ENCODE data around the gene ERICH6B. TPM values are rescaled to one million over a fixed set of nuclear protein-coding genes. Genes with fewer than 3 reads are reported as not detected.

Gene ERICH6B
- total RNA-seq, 1 donor from 2014 or later = not detected

GRCh38 chr13:45627656-45628055, 12.1 kb upstream of the ERICH6B start:
- no peaks in the 10 kb centered on the region for H3K9me3 Mint-ChIP-seq (ENCODE audit: low read depth)
- no peak overlapping the region for H3K27ac Mint-ChIP-seq
- H3K4me1 Mint-ChIP-seq (ENCODE audit: low read depth) = no peaks in the 10 kb centered on the region
- peaks cover 23% of the 10 kb centered on the region for H3K27me3 Mint-ChIP-seq
- no peaks in the 10 kb centered on the region for H3K36me3 Mint-ChIP-seq (ENCODE audit: insufficient read depth)
- no peak for TF ChIP-seq CTCF (IDR thresholded peaks at IDR 0.05; ENCODE audit: unreplicated experiment)
- H3K4me3 Mint-ChIP-seq (ENCODE audit: low read depth) = no peak overlapping the region
- DNase-seq (ENCODE audit: low spot score, unreplicated experiment) = no peak

- TF ChIP-seq CTCF (IDR thresholded peaks at IDR 0.05; ENCODE audit: unreplicated experiment) = no peak
- Mint-ChIP-seq H3K4me1 (ENCODE audit: low read depth) (peaks cover 2% of the 10 kb centered on the region), H3K36me3 (ENCODE audit: insufficient read depth) (no peaks in the 10 kb centered on the region), H3K9me3 (ENCODE audit: low read depth) (no peaks in the 10 kb centered on the region), H3K27ac (no peak overlapping the region), H3K27me3 (peaks cover 23% of the 10 kb centered on the region), H3K4me3 (ENCODE audit: low read depth) (no peak overlapping the region)
- no peak for DNase-seq (ENCODE audit: low spot score, unreplicated experiment)
Measured at GRCh38 chr13:45626731-45627374, 11.3 kb upstream of the ERICH6B start.

- H3K27me3 Mint-ChIP-seq = peaks cover 21% of the 10 kb centered on the region
- H3K27ac Mint-ChIP-seq = no peak overlapping the region
- H3K9me3 Mint-ChIP-seq (ENCODE audit: low read depth) = peaks cover 15% of the 10 kb centered on the region
- TF ChIP-seq CTCF (IDR thresholded peaks at IDR 0.05; ENCODE audit: unreplicated experiment) = peak; percentile 49
- DNase-seq (ENCODE audit: low spot score, unreplicated experiment) = no peak
- peaks cover 6% of the 10 kb centered on the region for H3K4me1 Mint-ChIP-seq (ENCODE audit: low read depth)
- no peak overlapping the region for H3K4me3 Mint-ChIP-seq (ENCODE audit: low read depth)
- no peaks in the 10 kb centered on the region for H3K36me3 Mint-ChIP-seq (ENCODE audit: insufficient read depth)
Measured at GRCh38 chr13:45623516-45624090, 8.1 kb upstream of the ERICH6B start.

GRCh38 chr13:45621950-45622349, 6.4 kb upstream of the ERICH6B start:
- peaks cover 23% of the 10 kb centered on the region for H3K9me3 Mint-ChIP-seq (ENCODE audit: low read depth)
- H3K4me1 Mint-ChIP-seq (ENCODE audit: low read depth) = peaks cover 6% of the 10 kb centered on the region
- DNase-seq (ENCODE audit: low spot score, unreplicated experiment) = no peak
- TF ChIP-seq CTCF (IDR thresholded peaks at IDR 0.05; ENCODE audit: unreplicated experiment) = no peak
- no peak overlapping the region for H3K4me3 Mint-ChIP-seq (ENCODE audit: low read depth)
- H3K36me3 Mint-ChIP-seq (ENCODE audit: insufficient read depth) = no peaks in the 10 kb centered on the region
- H3K27me3 Mint-ChIP-seq = peaks cover 17% of the 10 kb centered on the region
- no peak overlapping the region for H3K27ac Mint-ChIP-seq

- no peak for DNase-seq (ENCODE audit: low spot score, unreplicated experiment)
- no peaks in the 10 kb centered on the region for H3K36me3 Mint-ChIP-seq (ENCODE audit: insufficient read depth)
- H3K27ac Mint-ChIP-seq = no peak overlapping the region
- no peak for TF ChIP-seq CTCF (IDR thresholded peaks at IDR 0.05; ENCODE audit: unreplicated experiment)
- peaks cover 4% of the 10 kb centered on the region for H3K4me1 Mint-ChIP-seq (ENCODE audit: low read depth)
- no peaks in the 10 kb centered on the region for H3K9me3 Mint-ChIP-seq (ENCODE audit: low read depth)
- no peak overlapping the region for H3K4me3 Mint-ChIP-seq (ENCODE audit: low read depth)
- H3K27me3 Mint-ChIP-seq = peaks cover 7% of the 10 kb centered on the region
Measured at GRCh38 chr13:45607931-45608330, 7.6 kb downstream of the ERICH6B start.
